Tibial nerve (tissue), 4 donors: Measurements from ENCODE around the gene FAM193A. TPM values are rescaled to one million over a fixed set of nuclear protein-coding genes. Genes with fewer than 3 reads are reported as not detected.
A peak's percentile ranks its signal among the peaks of the same experiment; 100 is the strongest.
"Not testable (repeated sequence)": the region's sequence is repeated elsewhere in the genome, so short reads cannot be mapped to it uniquely, and the experiment has no call there.

Experiments
- DNase-seq, 2 donors: peaks; one replicate each; pipeline ENCODE4 v3.0.0-alpha.2; 2019; ENCODE audit warnings: low spot score in 2 of 2
- H3K27ac ChIP-seq, 4 donors: fragments of 200-600 bp; sonication (generic) in 3 of 4; one replicate each; pipeline ENCODE4 v1.5.1; 2017 to 2019; ENCODE audit warnings: mild to moderate bottlenecking in 1 of 4
- H3K27me3 ChIP-seq, 2 donors: fragments of 200-600 bp; sonication (generic) in 1 of 2; one replicate each; pipeline versions ENCODE4 v1.5.1 to v1.6.0; 2017 to 2019
- H3K36me3 ChIP-seq, 3 donors: fragments of 200-600 bp; sonication (generic); one replicate each; pipeline ENCODE4 v1.5.1; 2018 to 2019
- H3K4me1 ChIP-seq, 4 donors: fragments of 200-600 bp; sonication (generic) in 3 of 4; one replicate each; pipeline ENCODE4 v1.5.1; 2017 to 2019
- H3K4me3 ChIP-seq, 4 donors: fragments of 200-600 bp; sonication (generic) in 3 of 4; one replicate each; pipeline ENCODE4 v1.5.1; 2017 to 2019; ENCODE audit warnings: mild to moderate bottlenecking in 1 of 4, moderate library complexity in 1 of 4
- H3K9me3 ChIP-seq, 4 donors: fragments of 200-600 bp; sonication (generic) in 3 of 4; one replicate each; pipeline ENCODE4 v1.5.1; 2017 to 2019
- EP300 ChIP-seq, 2 donors: sonication (generic); formaldehyde crosslinking; IDR thresholded peaks; one replicate each; pipeline ENCODE4 v1.6.1; 2017; ENCODE audit warnings: antibody characterized with exemption in 2 of 2, mild to moderate bottlenecking in 1 of 2
- POLR2A ChIP-seq, 2 donors: fragments of 450-650 bp; IDR thresholded peaks; one replicate each; pipeline ENCODE4 v1.6.1; 2017; ENCODE audit warnings: antibody characterized with exemption in 2 of 2, mild to moderate bottlenecking in 2 of 2, moderate library complexity in 2 of 2
- WGBS, 2 donors: methylation state at CpG; one replicate each; pipeline ENCODE4 v1.1.5; 2018; 5-methylcytosine and 5-hydroxymethylcytosine counted together
- total RNA-seq, 4 donors: library from RNA; depleted of rRNA; stranded (reverse); fragments of >200 nt; gene quantifications; one replicate each; pipeline ENCODE4 v1.1.0, GENCODE V29; 2016
- TF ChIP-seq, protein P1 (sequence below), 5 experiments: fragments of 200-600 bp in 3 of 5; fragments of 450-650 bp in 2 of 5; sonication (generic) in 3 of 5; IDR thresholded peaks; one replicate each; pipeline ENCODE4 v1.5.1; 2016 to 2019; ENCODE audit warnings: antibody characterized with exemption in 5 of 5, mild to moderate bottlenecking in 3 of 5, moderate library complexity in 2 of 5

FAM193A gene
- total RNA-seq, 4 donors from 2014 or later, result 28.6 to 54.6 (median 36.0) TPM

DNA sequence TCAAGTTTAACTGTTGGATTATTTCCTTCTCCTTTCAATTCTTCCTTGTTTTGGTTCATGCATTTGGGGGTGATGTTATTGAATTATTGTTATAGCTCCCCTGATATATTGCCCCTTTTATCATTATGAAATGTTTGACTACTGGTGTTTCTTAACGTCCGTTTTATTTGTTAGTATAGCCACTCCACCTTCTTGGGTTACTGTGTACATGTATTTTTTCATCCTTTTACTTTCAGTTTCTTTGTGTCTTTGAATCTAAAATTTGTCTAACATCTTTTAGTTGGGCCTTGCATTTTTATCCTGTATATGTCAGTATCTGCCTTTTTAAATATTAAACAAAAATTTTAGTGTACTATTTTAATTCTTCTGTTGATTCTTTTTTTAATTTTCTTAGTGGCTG lies 131.0 kb downstream of the FAM193A start:
- H3K4me1 ChIP-seq, result peaks cover 0 to 35% (median 10%) of the 10 kb centered on the region in 4 donors
- no peaks in the 10 kb centered on the region for H3K9me3 ChIP-seq
- no peak overlapping the region for H3K4me3 ChIP-seq
- DNase-seq, result no peak
- WGBS, 2 donors, result 28 to 33% methylated on average over 2 of the region's 2 CpGs
- TF ChIP-seq EP300 (IDR thresholded peaks at IDR 0.05), result no peak
- H3K27me3 ChIP-seq, result no peaks in the 10 kb centered on the region
- H3K36me3 ChIP-seq, result peaks cover 0 to 56% (median 4%) of the 10 kb centered on the region in 3 donors
- H3K27ac ChIP-seq, result peak overlapping the region in 1 of 4 donors; percentile 2

DNA sequence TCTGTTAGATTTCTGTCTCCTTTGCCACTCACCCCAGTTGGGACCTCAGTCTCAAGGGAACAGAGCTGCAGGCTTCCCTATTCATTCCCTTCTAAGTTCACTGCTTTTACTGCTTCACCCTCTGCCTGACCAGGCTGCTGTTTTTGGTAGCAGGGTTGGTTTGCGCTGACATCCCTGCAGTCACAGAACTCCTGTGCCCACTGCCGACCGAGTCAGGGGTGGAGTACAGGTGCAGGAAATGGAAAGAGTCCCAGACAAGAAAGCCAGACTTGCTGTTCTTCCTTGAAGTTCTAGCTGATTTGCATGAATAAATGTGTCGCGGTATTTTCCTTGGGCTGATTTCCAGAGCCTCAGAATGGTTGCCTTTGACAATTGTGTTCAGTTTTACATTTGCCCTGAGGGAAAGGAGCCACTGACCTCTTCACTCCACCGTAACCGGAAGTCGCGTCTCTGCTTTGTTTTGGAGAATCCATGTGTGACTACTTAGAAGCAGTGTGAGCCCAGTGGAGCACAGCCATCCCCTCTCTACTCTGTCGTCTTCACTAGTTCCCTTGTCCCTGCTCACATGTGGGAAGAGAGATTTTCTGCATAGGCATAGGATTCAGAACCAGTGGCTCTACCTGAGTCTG lies 134.9 kb downstream of the FAM193A start:
- no peak for DNase-seq
- WGBS, 2 donors, result 44 to 46% methylated on average over 10 of the region's 10 CpGs
- TF ChIP-seq, protein P1, sequence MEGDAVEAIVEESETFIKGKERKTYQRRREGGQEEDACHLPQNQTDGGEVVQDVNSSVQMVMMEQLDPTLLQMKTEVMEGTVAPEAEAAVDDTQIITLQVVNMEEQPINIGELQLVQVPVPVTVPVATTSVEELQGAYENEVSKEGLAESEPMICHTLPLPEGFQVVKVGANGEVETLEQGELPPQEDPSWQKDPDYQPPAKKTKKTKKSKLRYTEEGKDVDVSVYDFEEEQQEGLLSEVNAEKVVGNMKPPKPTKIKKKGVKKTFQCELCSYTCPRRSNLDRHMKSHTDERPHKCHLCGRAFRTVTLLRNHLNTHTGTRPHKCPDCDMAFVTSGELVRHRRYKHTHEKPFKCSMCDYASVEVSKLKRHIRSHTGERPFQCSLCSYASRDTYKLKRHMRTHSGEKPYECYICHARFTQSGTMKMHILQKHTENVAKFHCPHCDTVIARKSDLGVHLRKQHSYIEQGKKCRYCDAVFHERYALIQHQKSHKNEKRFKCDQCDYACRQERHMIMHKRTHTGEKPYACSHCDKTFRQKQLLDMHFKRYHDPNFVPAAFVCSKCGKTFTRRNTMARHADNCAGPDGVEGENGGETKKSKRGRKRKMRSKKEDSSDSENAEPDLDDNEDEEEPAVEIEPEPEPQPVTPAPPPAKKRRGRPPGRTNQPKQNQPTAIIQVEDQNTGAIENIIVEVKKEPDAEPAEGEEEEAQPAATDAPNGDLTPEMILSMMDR (IDR thresholded peaks at IDR 0.05), result no peak
- no peak for TF ChIP-seq EP300 (IDR thresholded peaks at IDR 0.05)
- TF ChIP-seq POLR2A (IDR thresholded peaks at IDR 0.05), result no peak
- H3K27me3 ChIP-seq, result no peaks in the 10 kb centered on the region
- H3K36me3 ChIP-seq, result peaks cover 0 to 60% (median 8%) of the 10 kb centered on the region in 3 donors
- peaks cover 0 to 26% (median 10%) of the 10 kb centered on the region in 4 donors for H3K4me1 ChIP-seq
- H3K27ac ChIP-seq, result no peak overlapping the region
- H3K9me3 ChIP-seq, result no peaks in the 10 kb centered on the region
- no peak overlapping the region for H3K4me3 ChIP-seq

DNA sequence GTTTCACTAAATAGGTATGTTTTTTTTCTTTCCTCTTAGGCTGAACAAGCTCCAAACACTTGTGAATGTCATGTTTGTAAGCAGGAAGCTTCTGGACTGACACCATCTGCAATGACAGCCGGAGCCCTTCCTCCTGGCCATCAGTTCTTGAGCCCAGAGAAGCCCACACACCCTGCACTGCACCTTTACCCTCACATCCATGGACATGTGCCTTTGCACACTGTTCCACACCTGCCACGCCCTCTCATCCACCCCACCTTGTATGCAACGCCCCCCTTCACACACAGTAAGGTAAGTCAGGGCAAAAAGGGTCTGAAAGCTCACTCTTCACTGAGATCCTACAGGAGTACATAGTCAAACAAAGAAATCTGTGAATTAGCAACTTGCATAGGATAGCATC lies 135.6 kb downstream of the FAM193A start:
- TF ChIP-seq POLR2A (IDR thresholded peaks at IDR 0.05) (no peak), EP300 (IDR thresholded peaks at IDR 0.05) (no peak)
- TF ChIP-seq, protein P1 (IDR thresholded peaks at IDR 0.05), result no peak
- H3K27ac ChIP-seq, result no peak overlapping the region
- H3K27me3 ChIP-seq, result no peaks in the 10 kb centered on the region
- H3K4me1 ChIP-seq, result peaks cover 0 to 21% (median 7%) of the 10 kb centered on the region in 4 donors
- peaks cover 0 to 67% (median 8%) of the 10 kb centered on the region in 3 donors for H3K36me3 ChIP-seq
- DNase-seq, result no peak
- WGBS, 2 donors, result 87 to 92% methylated on average over 3 of the region's 3 CpGs
- H3K9me3 ChIP-seq, result no peaks in the 10 kb centered on the region
- H3K4me3 ChIP-seq, result no peak overlapping the region

DNA sequence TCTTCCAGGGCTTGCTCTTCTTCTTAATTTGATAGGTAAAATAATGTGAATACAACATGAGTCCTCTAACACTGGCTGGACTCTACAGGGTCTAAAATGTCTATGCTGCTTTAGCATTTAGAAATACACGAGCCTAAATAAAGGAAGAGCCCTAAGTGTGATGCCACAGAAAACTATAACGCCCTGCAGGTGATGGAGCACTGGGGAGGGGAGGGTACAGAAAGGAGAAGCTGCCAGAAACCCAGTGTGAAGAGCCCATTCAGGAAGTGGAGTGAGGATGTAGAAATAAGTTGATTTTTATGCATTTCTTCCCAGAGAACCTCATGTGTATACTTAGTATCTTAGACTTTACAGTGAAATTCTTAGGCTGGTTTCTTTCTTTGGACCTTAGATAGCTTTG lies 136.3 kb downstream of the FAM193A start:
- Histone ChIP-seq H3K4me3 (no peak overlapping the region), H3K27me3 (no peaks in the 10 kb centered on the region), H3K27ac (no peak overlapping the region), H3K9me3 (no peaks in the 10 kb centered on the region), H3K36me3 (peaks cover 0 to 74% (median 8%) of the 10 kb centered on the region in 3 donors), H3K4me1 (peaks cover 0 to 15% (median 3%) of the 10 kb centered on the region in 4 donors)
- no peak for DNase-seq
- WGBS, 2 donors, result 72 to 83% methylated on average over 2 of the region's 2 CpGs
- TF ChIP-seq EP300 (IDR thresholded peaks at IDR 0.05) (no peak), POLR2A (IDR thresholded peaks at IDR 0.05) (no peak)
- TF ChIP-seq, protein P1 (IDR thresholded peaks at IDR 0.05), result no peak

DNA sequence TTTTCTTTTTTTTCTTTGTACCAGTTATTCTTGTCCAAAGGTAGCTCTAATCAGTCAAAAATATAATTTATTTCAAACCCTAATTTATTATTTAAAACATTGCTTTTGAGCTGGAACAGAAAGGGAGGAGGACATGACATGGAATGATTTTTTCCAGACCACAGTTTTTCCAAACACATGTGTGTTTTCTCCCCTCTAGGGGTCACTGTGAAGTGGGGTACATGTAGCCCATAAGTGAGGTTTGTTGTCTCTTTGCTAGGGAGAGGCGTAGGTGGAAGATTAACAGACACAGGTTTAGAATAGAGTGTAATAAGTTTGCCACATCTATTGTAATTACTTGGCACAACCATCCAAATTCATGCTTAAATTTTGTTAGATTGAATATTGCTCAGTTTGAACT lies 136.7 kb downstream of the FAM193A start:
- TF ChIP-seq, protein P1 (IDR thresholded peaks at IDR 0.05), result no peak
- TF ChIP-seq POLR2A (IDR thresholded peaks at IDR 0.05), result no peak
- no peak for TF ChIP-seq EP300 (IDR thresholded peaks at IDR 0.05)
- Histone ChIP-seq H3K4me3 (no peak overlapping the region), H3K27me3 (no peaks in the 10 kb centered on the region), H3K36me3 (peaks cover 0 to 78% (median 8%) of the 10 kb centered on the region in 3 donors), H3K9me3 (no peaks in the 10 kb centered on the region), H3K27ac (no peak overlapping the region), H3K4me1 (peaks cover 0 to 13% (median 0%) of the 10 kb centered on the region in 4 donors)
- 78 to 79% methylated on average over 1 of the region's 1 CpG for WGBS, 2 donors
- DNase-seq, result no peak

- not testable (repeated sequence) for H3K27ac ChIP-seq, DNase-seq, H3K9me3 ChIP-seq, H3K4me1 ChIP-seq, H3K27me3 ChIP-seq, H3K4me3 ChIP-seq
- WGBS, 2 donors, result 90 to 94% methylated on average over 6 of the region's 6 CpGs
- peaks cover 0 to 71% (median 4%) of the 10 kb centered on the region in 3 donors for H3K36me3 ChIP-seq
These were observed 143.3 kb downstream of the FAM193A start for GRCh38 chr4:2679762-2680161.
